Skin of body (tissue), 2 donors: ENCODE measurements around the gene UBL5. TPM values are rescaled to one million over a fixed set of nuclear protein-coding genes. Genes with fewer than 3 reads are reported as not detected.
A peak's percentile ranks its signal among the peaks of the same experiment; 100 is the strongest.
"Not testable (repeated sequence)": the region's sequence is repeated elsewhere in the genome, so short reads cannot be mapped to it uniquely, and the experiment has no call there.

ENCODE experiments used
- DNase-seq: peaks from one replicate; lab custom pipeline; 2025; lab: John Stamatoyannopoulos, UW
- total RNA-seq: library from RNA; depleted of rRNA; stranded (reverse); fragments of >200 nt; gene quantifications from one replicate; pipeline ENCODE4 v1.2.3, GENCODE V29; 2014

UBL5 gene
- total RNA-seq, result 125 TPM

GRCh38 chr19:9827289-9828238, at the start of gene UBL5:
TSS of gene UBL5 (plus strand) at chr19:9827918. CDS start at chr19:9828338, 420 bp downstream.
- peak; percentile 85 for DNase-seq

DNA sequence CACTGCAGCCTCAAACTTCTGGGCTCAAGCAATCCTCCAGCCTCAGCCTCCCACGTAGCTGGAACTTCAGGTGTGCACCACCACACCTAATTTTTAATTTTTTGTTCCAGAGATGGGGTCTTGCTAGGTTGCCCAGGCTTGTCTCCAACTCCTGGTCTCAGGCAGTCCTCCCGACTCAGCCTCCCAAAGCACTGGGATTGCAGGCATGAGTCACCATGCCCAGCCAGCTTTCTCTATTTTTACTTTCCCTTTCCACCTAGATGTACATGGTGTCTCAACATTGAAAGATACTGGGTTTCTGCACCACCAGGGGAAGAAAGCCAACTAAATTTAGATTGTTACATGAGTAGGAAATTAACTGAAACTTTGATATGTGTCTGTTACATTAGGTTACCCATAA, 45.4 kb upstream of the UBL5 start:
- DNase-seq, result no peak

DNA sequence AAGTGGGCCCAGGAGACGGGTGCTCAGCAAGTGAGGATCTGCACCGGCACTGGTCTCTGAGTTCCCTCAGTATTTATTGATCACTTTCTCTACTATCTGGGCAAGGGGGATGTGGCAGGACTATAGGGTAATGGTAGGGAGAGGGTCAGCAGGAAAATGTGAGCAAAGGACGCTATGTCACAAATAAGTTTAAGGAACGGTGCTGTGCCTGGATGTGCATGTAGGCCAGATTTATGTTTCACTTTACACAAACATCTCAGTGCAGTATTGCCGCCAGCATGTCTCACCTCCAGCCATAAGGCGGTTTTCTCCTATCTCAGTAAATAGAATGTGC, 43.6 kb upstream of the UBL5 start:
- DNase-seq, result not testable (repeated sequence)

GRCh38 chr19:9785367-9786331, 42.1 kb upstream of the UBL5 start:
- DNase-seq, result peak; percentile 98

- DNase-seq, result no peak
Measured at GRCh38 chr19:9786342-9786741, 41.4 kb upstream of the UBL5 start.

DNA sequence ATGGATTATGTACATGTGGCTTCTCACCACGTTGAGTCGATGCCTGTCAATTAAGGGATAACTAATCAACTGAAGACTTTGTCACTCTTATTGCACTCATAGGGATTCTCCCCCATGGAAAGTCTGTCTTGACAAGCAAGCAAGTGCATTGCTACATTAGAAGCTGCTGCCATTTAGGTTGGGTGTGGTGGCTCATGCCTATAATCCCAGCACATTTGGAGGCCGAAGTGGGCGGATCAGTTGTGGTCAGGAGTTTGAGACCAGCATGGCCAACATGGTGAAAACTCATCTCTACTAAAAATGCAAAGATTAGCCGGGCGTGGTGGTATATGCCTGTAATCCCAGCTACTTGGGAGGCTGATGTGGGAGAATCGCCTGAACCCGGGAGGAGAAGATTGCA, 40.9 kb upstream of the UBL5 start:
- no peak for DNase-seq

- not testable (repeated sequence) for DNase-seq
Measured at GRCh38 chr19:9788604-9789003, 39.1 kb upstream of the UBL5 start.

GRCh38 chr19:9789066-9789465, 38.7 kb upstream of the UBL5 start:
- no peak for DNase-seq

DNA sequence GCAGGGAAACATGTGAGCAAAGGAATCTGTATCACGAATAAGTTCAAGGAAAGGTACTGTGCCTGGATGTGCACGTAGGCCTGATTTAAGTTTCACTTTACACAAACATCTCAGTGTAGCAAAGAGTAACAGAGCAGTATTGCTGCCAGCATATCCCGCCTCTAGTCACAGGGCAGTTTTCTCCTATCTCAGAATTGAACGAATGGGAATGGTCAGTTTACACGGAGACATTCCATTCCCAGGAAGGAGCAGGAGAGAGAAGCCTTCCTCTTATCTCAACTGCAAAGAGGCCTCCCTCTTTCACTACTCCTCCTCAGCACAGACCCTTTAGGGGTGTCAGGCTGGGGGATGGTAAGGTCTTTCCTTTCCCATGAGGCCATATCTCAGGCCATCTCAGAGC, 38.1 kb upstream of the UBL5 start:
- not testable (repeated sequence) for DNase-seq

DNA sequence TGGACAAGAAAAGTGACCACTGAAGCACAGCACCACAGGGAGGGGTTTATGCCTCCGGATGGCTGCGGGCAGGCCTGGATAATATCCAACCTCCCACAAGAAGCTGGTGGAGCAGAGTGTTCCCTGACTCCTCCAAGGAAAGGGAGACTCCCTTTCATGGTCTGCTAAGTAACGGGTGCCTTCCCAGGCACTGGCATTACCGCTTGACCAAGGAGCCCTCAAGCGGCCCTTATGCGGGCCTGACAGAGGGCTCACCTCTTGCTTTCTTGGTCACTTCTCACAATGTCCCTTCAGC, 36.7 kb upstream of the UBL5 start:
- not testable (repeated sequence) for DNase-seq

GRCh38 chr19:9791552-9792205, 36.0 kb upstream of the UBL5 start:
- DNase-seq, result peak; percentile 95

GRCh38 chr19:9792206-9793070, 35.3 kb upstream of the UBL5 start:
- peak; percentile 98 for DNase-seq

- DNase-seq, result peak; percentile 34
Measured at GRCh38 chr19:9793071-9793591, 34.6 kb upstream of the UBL5 start.

- DNase-seq, result peak; percentile 81
Measured at GRCh38 chr19:9796113-9796773, 31.5 kb upstream of the UBL5 start.

GRCh38 chr19:9797871-9798270, 29.8 kb upstream of the UBL5 start:
- DNase-seq, result no peak

DNA sequence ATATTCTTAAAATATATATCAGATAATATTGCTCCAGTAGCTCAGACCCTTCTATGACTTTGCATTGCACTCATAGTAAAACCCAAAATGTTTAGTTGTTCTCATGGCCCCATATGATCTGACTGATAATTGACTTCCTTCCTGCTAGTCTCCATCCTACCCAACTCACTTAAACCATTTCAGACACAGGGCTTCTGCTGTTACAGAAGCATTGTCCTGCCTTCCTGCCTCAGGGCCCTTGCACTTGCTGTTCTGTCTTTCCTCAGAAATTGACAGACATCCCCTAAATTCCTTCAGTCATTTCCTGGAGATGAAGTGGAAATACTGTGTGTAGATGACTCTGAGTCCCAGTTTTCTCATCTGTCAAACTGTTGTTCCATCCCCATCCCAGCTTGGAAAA, 28.6 kb upstream of the UBL5 start:
- DNase-seq, result no peak

DNA sequence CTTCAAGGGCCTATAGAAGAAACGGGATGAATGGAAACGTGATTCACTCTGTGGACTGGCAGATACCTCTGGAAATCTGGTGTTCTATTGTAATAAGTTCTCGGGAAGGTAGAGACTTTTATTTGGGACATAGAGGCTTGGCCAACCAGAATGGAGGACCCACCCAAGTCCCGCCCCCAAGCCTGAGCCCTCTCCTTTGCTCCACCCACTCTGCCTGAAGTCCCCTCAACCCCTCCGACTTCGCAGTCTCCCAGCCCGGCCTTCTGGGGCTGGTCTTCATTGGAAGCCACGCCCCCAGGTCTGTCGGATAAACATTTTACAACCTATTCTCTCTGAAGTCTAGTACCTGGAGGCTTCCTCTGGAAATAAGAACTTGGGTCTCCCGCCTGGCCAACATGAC, 25.7 kb upstream of the UBL5 start:
- DNase-seq, result no peak

DNA sequence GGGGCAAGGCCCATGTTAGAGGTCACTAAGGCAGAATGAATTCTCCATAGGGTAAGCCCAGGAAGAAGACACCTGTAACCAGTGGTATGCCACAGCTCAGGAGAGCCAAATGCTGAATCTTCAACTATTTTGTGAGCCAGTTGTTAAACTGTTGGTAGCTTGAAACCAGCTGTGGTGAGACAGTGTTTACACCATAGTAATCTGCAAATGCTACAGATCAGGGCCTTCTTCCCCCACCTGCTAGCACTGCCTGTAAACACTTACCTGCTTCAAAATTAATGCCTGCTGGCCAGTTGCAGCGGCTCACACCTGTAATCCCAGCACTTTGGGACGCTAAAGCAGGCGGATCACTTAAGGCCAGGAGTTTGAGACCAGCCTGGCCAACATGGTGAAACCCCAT, 20.9 kb upstream of the UBL5 start:
- DNase-seq, result no peak

GRCh38 chr19:9808855-9809824, 18.6 kb upstream of the UBL5 start:
- DNase-seq, result no peak
